ENCODE results near the gene MAP1S. TPM values are rescaled to one million over a fixed set of nuclear protein-coding genes. Genes with fewer than 3 reads are reported as not detected.

Gene MAP1S
- total RNA-seq, 1 donor from 2014 or later = 67.1 TPM

DNA sequence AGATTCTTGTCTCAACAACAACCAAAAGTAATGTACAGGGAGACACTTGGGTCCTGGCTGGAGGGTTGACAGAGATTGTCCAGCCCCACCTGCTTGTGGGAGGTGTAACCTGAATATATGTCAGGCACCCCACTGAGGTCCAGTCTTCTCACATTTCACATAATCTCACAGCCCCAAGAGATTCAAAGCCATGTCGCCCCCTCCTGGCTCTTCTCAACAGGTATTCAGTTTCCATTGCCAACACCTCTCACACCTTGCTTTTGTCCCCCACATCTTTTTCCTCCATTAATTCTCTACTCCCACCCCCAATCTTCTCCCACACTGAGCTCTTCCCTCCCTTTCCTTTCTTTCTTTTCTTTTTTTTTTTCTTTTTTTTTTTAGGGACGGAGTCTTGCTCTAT lies 42.3 kb upstream of the MAP1S start:
- Histone ChIP-seq H3K4me3 (no peak overlapping the region), H3K9me3 (no peaks in the 10 kb centered on the region), H3K36me3 (no peaks in the 10 kb centered on the region), H3K4me1 (peaks cover 11% of the 10 kb centered on the region), H3K27me3 (ENCODE audit: low read depth) (peaks cover 18% of the 10 kb centered on the region), H3K27ac (no peak overlapping the region)
- DNase-seq (no peak), ATAC-seq (no peak)
- intact Hi-C loops (cut with DNase I) = no loop called here
- TF ChIP-seq CTCF (IDR thresholded peaks at IDR 0.05) = no peak

GRCh38 chr19:17678836-17679235 lies 40.4 kb upstream of the MAP1S start:
- Histone ChIP-seq H3K36me3 (no peaks in the 10 kb centered on the region), H3K27me3 (ENCODE audit: low read depth) (peaks cover 18% of the 10 kb centered on the region), H3K4me1 (peaks cover 11% of the 10 kb centered on the region), H3K9me3 (no peaks in the 10 kb centered on the region), H3K4me3 (no peak overlapping the region), H3K27ac (no peak overlapping the region)
- no peak for ATAC-seq
- no peak for TF ChIP-seq CTCF (IDR thresholded peaks at IDR 0.05)
- no peak for DNase-seq
- intact Hi-C loops (cut with DNase I) = no loop called here

DNA sequence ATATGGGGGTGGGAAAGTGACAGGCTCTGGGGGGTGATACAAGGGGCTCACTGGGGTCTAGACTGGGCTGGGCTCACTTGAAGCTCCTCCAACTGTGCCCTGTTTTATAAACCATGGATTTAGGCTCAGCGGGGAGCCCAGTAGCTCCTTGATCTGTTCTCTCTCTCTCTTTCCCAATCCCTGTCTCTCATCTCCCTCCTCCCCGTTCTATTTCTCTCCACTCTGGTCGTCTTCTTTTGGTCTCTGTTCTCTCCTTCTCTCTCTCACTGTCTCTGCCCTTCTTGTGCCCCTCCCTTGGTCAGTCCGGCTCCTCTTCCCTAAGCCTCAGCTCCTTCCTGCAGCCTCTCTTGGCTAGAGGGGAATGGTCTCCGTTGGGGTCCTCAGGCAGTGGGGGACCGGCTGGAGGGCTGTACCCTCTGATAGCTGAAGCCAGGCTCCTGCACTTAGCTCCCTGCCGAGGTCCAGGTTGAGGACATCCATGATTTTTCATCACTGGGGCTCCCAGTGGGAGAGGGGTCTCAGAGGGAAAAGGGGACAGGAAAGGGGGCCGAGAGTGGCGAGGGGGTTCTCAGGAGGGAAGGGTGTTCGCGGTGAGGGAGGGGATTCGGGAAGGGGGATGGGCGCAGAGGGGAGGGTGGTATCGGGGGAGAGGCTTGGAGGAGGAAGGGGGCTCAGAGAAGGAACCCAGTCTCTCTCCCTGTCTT lies 39.6 kb upstream of the MAP1S start:
- DNase-seq (no peak), ATAC-seq (peak in 1 of 2 donors; percentile 4)
- peaks cover 11% of the 10 kb centered on the region for H3K4me1 ChIP-seq
- peaks cover 21% of the 10 kb centered on the region for H3K27me3 ChIP-seq (ENCODE audit: low read depth)
- no peak overlapping the region for H3K27ac ChIP-seq
- no peaks in the 10 kb centered on the region for H3K9me3 ChIP-seq
- peak overlapping the region; percentile 36 for H3K4me3 ChIP-seq
- intact Hi-C loops (cut with DNase I) = no loop called here
- no peaks in the 10 kb centered on the region for H3K36me3 ChIP-seq
- no peak for TF ChIP-seq CTCF (IDR thresholded peaks at IDR 0.05)

GRCh38 chr19:17680230-17680722 lies 39.0 kb upstream of the MAP1S start:
- Histone ChIP-seq H3K4me3 (peak overlapping the region; percentile 36), H3K36me3 (no peaks in the 10 kb centered on the region), H3K27ac (no peak overlapping the region), H3K4me1 (peaks cover 11% of the 10 kb centered on the region), H3K27me3 (ENCODE audit: low read depth) (peaks cover 27% of the 10 kb centered on the region), H3K9me3 (no peaks in the 10 kb centered on the region)
- ATAC-seq = peak; percentile 88 to 91
- no peak for TF ChIP-seq CTCF (IDR thresholded peaks at IDR 0.05)
- DNase-seq = peak; percentile 83
- intact Hi-C loops (cut with DNase I) = no loop called here

GRCh38 chr19:17681505-17682125 lies 37.7 kb upstream of the MAP1S start:
- no peaks in the 10 kb centered on the region for H3K36me3 ChIP-seq
- H3K4me1 ChIP-seq = peaks cover 17% of the 10 kb centered on the region
- H3K27me3 ChIP-seq (ENCODE audit: low read depth) = peaks cover 38% of the 10 kb centered on the region
- no peak for DNase-seq
- no peak overlapping the region for H3K27ac ChIP-seq
- no peak for TF ChIP-seq CTCF (IDR thresholded peaks at IDR 0.05)
- peak in 1 of 2 donors; percentile 29 for ATAC-seq
- no peak overlapping the region for H3K4me3 ChIP-seq
- intact Hi-C loops (cut with DNase I) = no loop called here
- H3K9me3 ChIP-seq = no peaks in the 10 kb centered on the region
